Measurements from ENCODE around the gene STX4. TPM values are rescaled to one million over a fixed set of nuclear protein-coding genes. Genes with fewer than 3 reads are reported as not detected.

Gene STX4
- total RNA-seq, 1 donor from 2014 or later: 35.3 TPM

DNA sequence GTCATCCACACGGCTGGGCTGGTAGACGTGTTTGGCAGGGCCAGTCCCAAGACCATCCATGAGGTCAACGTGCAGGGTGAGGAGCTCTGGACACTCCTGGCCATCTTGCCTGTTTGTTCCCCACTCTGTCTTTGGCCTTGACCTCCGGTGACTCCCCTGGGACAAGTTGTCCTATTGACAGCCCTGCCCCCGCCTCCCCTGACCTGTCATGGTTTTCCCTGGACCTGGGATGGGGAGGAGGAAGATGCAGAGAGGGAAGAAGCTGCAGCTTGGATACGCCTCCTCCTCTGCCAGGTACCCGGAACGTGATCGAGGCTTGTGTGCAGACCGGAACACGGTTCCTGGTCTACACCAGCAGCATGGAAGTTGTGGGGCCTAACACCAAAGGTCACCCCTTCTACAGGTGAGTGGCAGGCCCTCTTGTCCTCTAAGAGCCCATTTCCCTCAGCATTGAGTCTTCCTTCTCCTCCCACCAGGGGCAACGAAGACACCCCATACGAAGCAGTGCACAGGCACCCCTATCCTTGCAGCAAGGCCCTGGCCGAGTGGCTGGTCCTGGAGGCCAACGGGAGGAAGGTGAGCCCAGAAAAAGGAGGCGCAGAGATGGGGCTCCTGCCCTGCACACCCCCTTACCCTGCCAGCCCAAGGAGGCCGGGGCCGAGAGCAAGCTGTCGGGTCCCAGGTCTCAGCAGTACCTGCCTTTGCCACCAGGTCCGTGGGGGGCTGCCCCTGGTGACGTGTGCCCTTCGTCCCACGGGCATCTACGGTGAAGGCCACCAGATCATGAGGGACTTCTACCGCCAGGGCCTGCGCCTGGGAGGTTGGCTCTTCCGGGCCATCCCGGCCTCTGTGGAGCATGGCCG is 47.0 kb upstream of the STX4 start:
- Mint-ChIP-seq H3K4me3 (no peak overlapping the region), H3K36me3 (no peaks in the 10 kb centered on the region), H3K9me3 (no peaks in the 10 kb centered on the region), H3K4me1 (ENCODE audit: unreplicated experiment) (no peaks in the 10 kb centered on the region), H3K27me3 (no peaks in the 10 kb centered on the region), H3K27ac (no peak overlapping the region)
- no peak for DNase-seq (ENCODE audit: extremely low spot score, unreplicated experiment)
- no peak for TF ChIP-seq CTCF (conservative IDR thresholded peaks at IDR 0.05)

DNA sequence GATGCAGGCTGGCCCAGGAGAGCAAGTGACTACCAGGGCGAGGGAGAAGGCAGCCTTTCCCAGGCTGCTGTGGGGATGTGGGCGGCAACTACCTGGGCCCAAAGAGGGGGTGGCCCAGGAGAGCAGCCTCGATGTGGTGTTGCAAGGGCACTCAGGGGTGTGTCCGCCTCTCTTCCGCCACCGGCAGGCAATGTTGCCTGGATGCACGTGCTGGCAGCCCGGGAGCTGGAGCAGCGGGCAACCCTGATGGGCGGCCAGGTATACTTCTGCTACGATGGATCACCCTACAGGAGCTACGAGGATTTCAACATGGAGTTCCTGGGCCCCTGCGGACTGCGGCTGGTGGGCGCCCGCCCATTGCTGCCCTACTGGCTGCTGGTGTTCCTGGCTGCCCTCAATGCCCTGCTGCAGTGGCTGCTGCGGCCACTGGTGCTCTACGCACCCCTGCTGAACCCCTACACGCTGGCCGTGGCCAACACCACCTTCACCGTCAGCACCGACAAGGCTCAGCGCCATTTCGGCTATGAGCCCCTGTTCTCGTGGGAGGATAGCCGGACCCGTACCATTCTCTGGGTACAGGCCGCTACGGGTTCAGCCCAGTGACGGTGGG is 45.7 kb upstream of the STX4 start:
- Mint-ChIP-seq H3K4me3 (no peak overlapping the region), H3K4me1 (ENCODE audit: unreplicated experiment) (no peaks in the 10 kb centered on the region), H3K27ac (no peak overlapping the region), H3K36me3 (no peaks in the 10 kb centered on the region), H3K9me3 (no peaks in the 10 kb centered on the region), H3K27me3 (no peaks in the 10 kb centered on the region)
- DNase-seq (ENCODE audit: extremely low spot score, unreplicated experiment): no peak
- TF ChIP-seq CTCF (conservative IDR thresholded peaks at IDR 0.05): no peak

- TF ChIP-seq CTCF (conservative IDR thresholded peaks at IDR 0.05): no peak
- DNase-seq (ENCODE audit: extremely low spot score, unreplicated experiment): no peak
- no peaks in the 10 kb centered on the region for H3K4me1 Mint-ChIP-seq (ENCODE audit: unreplicated experiment)
- H3K4me3 Mint-ChIP-seq: no peak overlapping the region
- peaks cover 2% of the 10 kb centered on the region for H3K27me3 Mint-ChIP-seq
- H3K27ac Mint-ChIP-seq: no peak overlapping the region
- no peaks in the 10 kb centered on the region for H3K9me3 Mint-ChIP-seq
- no peaks in the 10 kb centered on the region for H3K36me3 Mint-ChIP-seq
These were observed 43.8 kb upstream of the STX4 start for GRCh38 chr16:30989469-30990047.

DNA sequence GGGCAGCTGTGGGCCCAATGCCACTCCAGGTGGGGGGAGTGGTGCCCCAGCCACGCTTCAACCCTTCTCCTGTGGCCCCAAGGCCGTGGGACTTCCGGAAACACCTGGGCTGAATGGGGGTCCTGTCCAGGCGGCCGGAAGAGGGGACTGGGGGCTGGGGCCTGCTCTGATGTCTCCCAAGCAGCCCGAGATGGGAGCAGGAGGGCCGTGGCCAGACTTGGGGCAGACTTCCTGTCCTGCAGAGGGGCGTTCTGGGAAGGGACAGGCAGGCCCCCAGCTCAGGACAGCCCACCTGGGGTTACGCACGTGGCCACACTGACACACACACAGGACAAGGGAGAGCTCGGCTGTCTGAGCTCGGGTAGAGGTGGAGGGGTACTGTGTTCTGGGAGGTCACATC is 43.3 kb upstream of the STX4 start:
- no peak overlapping the region for H3K4me3 Mint-ChIP-seq
- DNase-seq (ENCODE audit: extremely low spot score, unreplicated experiment): no peak
- no peaks in the 10 kb centered on the region for H3K9me3 Mint-ChIP-seq
- H3K27ac Mint-ChIP-seq: no peak overlapping the region
- H3K36me3 Mint-ChIP-seq: no peaks in the 10 kb centered on the region
- no peak for TF ChIP-seq CTCF (conservative IDR thresholded peaks at IDR 0.05)
- no peaks in the 10 kb centered on the region for H3K4me1 Mint-ChIP-seq (ENCODE audit: unreplicated experiment)
- H3K27me3 Mint-ChIP-seq: peaks cover 5% of the 10 kb centered on the region

- Mint-ChIP-seq H3K4me1 (ENCODE audit: unreplicated experiment) (no peaks in the 10 kb centered on the region), H3K27me3 (peaks cover 7% of the 10 kb centered on the region), H3K27ac (no peak overlapping the region), H3K9me3 (no peaks in the 10 kb centered on the region), H3K36me3 (no peaks in the 10 kb centered on the region), H3K4me3 (no peak overlapping the region)
- DNase-seq (ENCODE audit: extremely low spot score, unreplicated experiment): no peak
- no peak for TF ChIP-seq CTCF (conservative IDR thresholded peaks at IDR 0.05)
These were observed 42.3 kb upstream of the STX4 start for GRCh38 chr16:30991052-30991451.

Data from type B pancreatic cell (in vitro differentiated cells).